GM06990 (cell line): Measurements from ENCODE around the gene HLA-DMA.

Experiments
- DNase-seq: peaks from one replicate; pipeline ENCODE4 v3.0.0-alpha.2; 2011; ENCODE audit not compliant: insufficient read length; ENCODE audit errors: extremely low read depth
- H3K27me3 ChIP-seq: replicated peaks from 2 replicates; pipeline ENCODE4 v1.6.0; 2011; ENCODE audit warnings: low read length; ENCODE audit not compliant: control insufficient read depth, insufficient read depth
- H3K36me3 ChIP-seq: 2 replicates; pipeline ENCODE4 v1.5.1; 2011; ENCODE audit warnings: low read length; ENCODE audit not compliant: control insufficient read depth, insufficient read depth
- H3K4me3 ChIP-seq: replicated peaks from 2 replicates; pipeline ENCODE4 v1.5.1; 2011; ENCODE audit warnings: low read depth, mild to moderate bottlenecking, control low read depth, low read length
- TF ChIP-seq, protein P1 (sequence below): IDR thresholded peaks from 2 replicates; pipeline ENCODE4 v1.5.1; 2011; ENCODE audit warnings: low read length, control low read depth, mild to moderate bottlenecking, inconsistent platforms; ENCODE audit not compliant: insufficient read depth, poor library complexity, severe bottlenecking

The HLA-DMA gene

GRCh38 chr6:32982702-32983492, 30.0 kb upstream of the HLA-DMA start:
- no peaks in the 10 kb centered on the region for H3K27me3 ChIP-seq
- H3K4me3 ChIP-seq, result no peak overlapping the region
- H3K36me3 ChIP-seq, result peaks cover 35% of the 10 kb centered on the region
- TF ChIP-seq, protein P1, sequence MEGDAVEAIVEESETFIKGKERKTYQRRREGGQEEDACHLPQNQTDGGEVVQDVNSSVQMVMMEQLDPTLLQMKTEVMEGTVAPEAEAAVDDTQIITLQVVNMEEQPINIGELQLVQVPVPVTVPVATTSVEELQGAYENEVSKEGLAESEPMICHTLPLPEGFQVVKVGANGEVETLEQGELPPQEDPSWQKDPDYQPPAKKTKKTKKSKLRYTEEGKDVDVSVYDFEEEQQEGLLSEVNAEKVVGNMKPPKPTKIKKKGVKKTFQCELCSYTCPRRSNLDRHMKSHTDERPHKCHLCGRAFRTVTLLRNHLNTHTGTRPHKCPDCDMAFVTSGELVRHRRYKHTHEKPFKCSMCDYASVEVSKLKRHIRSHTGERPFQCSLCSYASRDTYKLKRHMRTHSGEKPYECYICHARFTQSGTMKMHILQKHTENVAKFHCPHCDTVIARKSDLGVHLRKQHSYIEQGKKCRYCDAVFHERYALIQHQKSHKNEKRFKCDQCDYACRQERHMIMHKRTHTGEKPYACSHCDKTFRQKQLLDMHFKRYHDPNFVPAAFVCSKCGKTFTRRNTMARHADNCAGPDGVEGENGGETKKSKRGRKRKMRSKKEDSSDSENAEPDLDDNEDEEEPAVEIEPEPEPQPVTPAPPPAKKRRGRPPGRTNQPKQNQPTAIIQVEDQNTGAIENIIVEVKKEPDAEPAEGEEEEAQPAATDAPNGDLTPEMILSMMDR, result no peak
- DNase-seq, result no peak

DNA sequence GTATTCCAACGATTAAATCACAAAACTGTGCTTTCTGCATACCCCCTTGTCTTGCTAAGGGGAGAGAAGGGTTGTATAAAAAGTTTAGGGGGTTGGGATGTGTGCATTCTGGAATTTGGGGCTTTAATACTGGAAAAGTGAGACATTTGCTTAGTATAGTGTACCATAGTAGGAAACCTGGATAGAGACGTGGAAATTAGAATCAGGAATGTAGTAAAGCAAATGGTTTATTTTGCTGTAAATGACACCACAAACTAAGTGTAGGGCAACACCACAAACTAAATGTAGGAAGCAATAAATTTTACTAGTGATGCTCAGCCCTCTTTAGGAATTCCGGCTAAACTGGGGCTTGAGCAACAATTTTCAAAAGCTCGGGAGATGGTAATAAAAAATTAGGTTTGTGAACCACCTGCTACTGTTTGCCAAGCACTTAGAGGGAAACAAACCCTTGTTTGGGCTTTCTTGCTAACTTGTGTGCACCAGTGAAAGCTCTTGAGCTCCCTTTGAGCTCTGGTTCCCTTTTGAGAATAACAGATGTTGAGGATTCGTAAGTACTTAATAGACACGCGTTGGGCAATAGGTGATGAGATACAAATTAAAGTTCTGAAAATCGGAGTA, 29.3 kb upstream of the HLA-DMA start:
- DNase-seq, result no peak
- Histone ChIP-seq H3K27me3 (no peaks in the 10 kb centered on the region), H3K4me3 (no peak overlapping the region), H3K36me3 (peaks cover 42% of the 10 kb centered on the region)
- TF ChIP-seq, protein P1, result no peak

- DNase-seq, result no peak
- TF ChIP-seq, protein P1, result no peak
- no peaks in the 10 kb centered on the region for H3K27me3 ChIP-seq
- peaks cover 56% of the 10 kb centered on the region for H3K36me3 ChIP-seq
- H3K4me3 ChIP-seq, result no peak overlapping the region
Measured at GRCh38 chr6:32980488-32981038, 27.7 kb upstream of the HLA-DMA start.

GRCh38 chr6:32979720-32980487, 27.0 kb upstream of the HLA-DMA start:
- no peak for DNase-seq
- Histone ChIP-seq H3K36me3 (peaks cover 59% of the 10 kb centered on the region), H3K27me3 (no peaks in the 10 kb centered on the region), H3K4me3 (no peak overlapping the region)
- TF ChIP-seq, protein P1, result no peak

DNA sequence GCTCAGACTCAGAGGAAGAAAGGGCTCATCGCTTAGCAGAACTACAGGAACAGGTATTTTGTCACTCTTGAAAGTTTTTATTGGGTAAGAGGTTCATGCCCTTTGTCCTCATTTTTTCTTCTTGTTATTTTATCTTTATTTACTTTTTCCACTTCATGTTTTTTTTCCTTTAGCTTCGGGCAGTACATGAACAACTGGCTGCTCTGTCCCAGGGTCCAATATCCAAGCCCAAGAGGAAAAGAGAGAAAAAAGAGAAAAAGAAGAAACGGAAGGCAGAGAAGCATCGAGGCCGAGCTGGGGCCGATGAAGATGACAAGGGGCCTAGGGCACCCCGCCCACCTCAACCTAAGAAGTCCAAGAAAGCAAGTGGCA, 25.0 kb upstream of the HLA-DMA start:
- TF ChIP-seq, protein P1, result no peak
- Histone ChIP-seq H3K36me3 (peaks cover 71% of the 10 kb centered on the region), H3K27me3 (no peaks in the 10 kb centered on the region), H3K4me3 (no peak overlapping the region)
- no peak for DNase-seq
